B cell (primary cell): ENCODE measurements around the gene CUL5. TPM values are rescaled to one million over a fixed set of nuclear protein-coding genes. Genes with fewer than 3 reads are reported as not detected.
A peak's percentile ranks its signal among the peaks of the same experiment; 100 is the strongest.

Experiments used
- ATAC-seq: fragments of 200-7000 bp; cut with Tn5 transposase; one replicate; pipeline ENCODE4 v1.10.0; 2021; ENCODE audit warnings: low read depth, mild to moderate bottlenecking, moderate number of reproducible peaks, moderate library complexity
- CTCF ChIA-PET: fragments of 350-600 bp; sonication (Branson Sonifier 250); formaldehyde crosslinking; loops from one replicate; lab custom pipeline; 2021; ENCODE audit warnings: antibody characterized with exemption, inconsistent platforms; lab: Charles Lee
- POLR2A ChIA-PET: fragments of 350-600 bp; sonication (Branson Sonifier 250); formaldehyde crosslinking; loops from one replicate; lab custom pipeline; 2021; ENCODE audit warnings: antibody characterized with exemption; lab: Charles Lee
- DNase-seq: peaks from one replicate; pipeline ENCODE4 v3.0.0; 2013
- H2AFZ ChIP-seq: 2 replicates; pipeline ENCODE4 v1.6.1; 2012; ENCODE audit warnings: mild to moderate bottlenecking, low read depth, low read length; ENCODE audit not compliant: insufficient read depth, poor library complexity, severe bottlenecking
- H3K27ac ChIP-seq, 2 donors: 1 replicate in 1 of 2; 2 replicates in 1 of 2; pipeline ENCODE4 v1.5.1; 2012 to 2013; ENCODE audit warnings: low read length in 2 of 2, mild to moderate bottlenecking in 2 of 2, moderate library complexity in 1 of 2
- H3K27me3 ChIP-seq, 4 experiments: fragments of 200-600 bp in 1 of 4; sonication (generic) in 1 of 4; replicated peaks in 1 of 4; 1 replicate in 2 of 4; 2 replicates in 2 of 4; pipeline versions ENCODE4 v1.6.1 to v1.7.0; 2013 to 2016; ENCODE audit warnings: low read length in 3 of 4, mild to moderate bottlenecking in 2 of 4, mixed read lengths in 1 of 4, moderate library complexity in 1 of 4; ENCODE audit not compliant: insufficient read depth in 4 of 4, control insufficient read depth in 3 of 4; ENCODE audit errors: control extremely low read depth in 1 of 4
- H3K36me3 ChIP-seq, 2 experiments: replicated peaks in 1 of 2; 1 replicate in 1 of 2; 2 replicates in 1 of 2; pipeline versions ENCODE4 v1.6.1 to v1.7.1; 2013; ENCODE audit warnings: low read length in 1 of 2; ENCODE audit not compliant: insufficient read depth in 2 of 2, control insufficient read depth in 1 of 2; ENCODE audit errors: control extremely low read depth in 1 of 2, extremely low read depth in 1 of 2
- H3K4me1 ChIP-seq, 2 donors: fragments of 200-600 bp in 1 of 2; sonication (generic) in 1 of 2; 1 replicate in 1 of 2; 2 replicates in 1 of 2; pipeline versions ENCODE4 v1.5.1 to v1.6.1; 2013 to 2017; ENCODE audit warnings: low read length in 2 of 2; ENCODE audit not compliant: control insufficient read depth in 2 of 2, insufficient read depth in 2 of 2
- H3K4me2 ChIP-seq: replicated peaks from 2 replicates; pipeline ENCODE3; 2012; ENCODE audit warnings: mild to moderate bottlenecking, low read depth, low read length; ENCODE audit not compliant: poor library complexity, severe bottlenecking
- H3K4me3 ChIP-seq, 5 experiments: fragments of 200-600 bp in 1 of 5; sonication (generic) in 1 of 5; 1 replicate in 3 of 5; 2 replicates in 2 of 5; pipeline versions ENCODE4 v1.5.1 to v1.7.0; 2011 to 2016; ENCODE audit warnings: low read length in 4 of 5, mild to moderate bottlenecking in 4 of 5, low read depth in 2 of 5, control low read depth in 1 of 5, moderate library complexity in 1 of 5; ENCODE audit not compliant: insufficient read depth in 1 of 5; ENCODE audit errors: control extremely low read depth in 1 of 5, extremely low read depth in 1 of 5
- H3K79me2 ChIP-seq: fragments of 200-600 bp; sonication (generic); one replicate; pipeline ENCODE4 v1.6.0; 2016; ENCODE audit warnings: low read length; ENCODE audit not compliant: control insufficient read depth, insufficient read depth
- H3K9ac ChIP-seq: fragments of 200-600 bp; sonication (generic); 2 replicates; pipeline ENCODE4 v1.6.1; 2017; ENCODE audit warnings: mild to moderate bottlenecking, low read length, moderate library complexity
- H3K9me3 ChIP-seq, 3 donors: one replicate each; pipeline versions ENCODE4 v1.6.1 to v1.7.1; 2013; ENCODE audit warnings: low read length in 2 of 3; ENCODE audit not compliant: control insufficient read depth in 2 of 3, insufficient read depth in 1 of 3; ENCODE audit errors: control extremely low read depth in 1 of 3
- H4K20me1 ChIP-seq: 2 replicates; pipeline ENCODE4 v1.6.0; 2012; ENCODE audit warnings: mild to moderate bottlenecking, low read length; ENCODE audit not compliant: insufficient read depth, control insufficient read depth, poor library complexity, severe bottlenecking
- H3K27ac Mint-ChIP-seq: one replicate; pipeline ENCODE4 v1.8.0; 2021; ENCODE audit warnings: mixed read lengths
- H3K27me3 Mint-ChIP-seq: one replicate; pipeline ENCODE4 v1.8.0; 2021; ENCODE audit warnings: mixed read lengths
- H3K4me1 Mint-ChIP-seq: one replicate; pipeline ENCODE4 v1.8.0; 2021; ENCODE audit warnings: mixed read lengths
- H3K4me3 Mint-ChIP-seq: one replicate; pipeline ENCODE4 v1.8.0; 2021; ENCODE audit warnings: mixed read lengths
- H3K9me3 Mint-ChIP-seq: one replicate; pipeline ENCODE4 v1.8.0; 2022; ENCODE audit warnings: mixed read lengths; ENCODE audit not compliant: insufficient read depth
- CTCF ChIP-seq: fragments of 200-600 bp; IDR thresholded peaks from one replicate; pipeline ENCODE4 v1.8.0; 2022; ENCODE audit warnings: antibody characterized with exemption, mild to moderate bottlenecking
- EZH2 ChIP-seq: IDR thresholded peaks from 2 replicates; pipeline ENCODE4 v1.6.1; 2012; ENCODE audit warnings: borderline replicate concordance, low read depth, mild to moderate bottlenecking, moderate library complexity, low read length; ENCODE audit not compliant: insufficient read depth, poor library complexity, severe bottlenecking
- WGBS: methylation state at CpG from one replicate; pipeline ENCODE4 v1.1.5; 2013; ENCODE audit warnings: missing lambda C conversion rate; ENCODE audit not compliant: insufficient coverage; 5-methylcytosine and 5-hydroxymethylcytosine counted together
- intact Hi-C: fragments of 100-400 bp; cut with micrococcal nuclease; formaldehyde crosslinking; loops from one replicate; pipeline ENCODE4 v1.10.0; 2022
- polyA plus RNA-seq: library from polyadenylated mRNA; depleted of rRNA; stranded (reverse); fragments of >200 nt; gene quantifications from 2 replicates; pipeline ENCODE4 v1.2.3, GENCODE V29; 2012
- total RNA-seq, 2 donors: library from RNA; stranded (reverse); fragments of 120-200 nt in 1 of 2; gene quantifications; 1 replicate in 1 of 2; 2 replicates in 1 of 2; pipeline versions ENCODE4 v1.2.3 to v1.2.4, GENCODE V29; 2013 to 2022

The CUL5 gene
- total and polyA plus RNA-seq, 2 donors (not counting 1 experiment from before 2014, with no cell fraction given): 29.4 to 44.1 TPM

GRCh38 chr11:108147150-108147549, 138.5 kb downstream of the CUL5 start:
- ChIA-PET POLR2A (no interaction called here), CTCF (interaction anchor here (0.7 kb wide), 1 partner anchor 24 kb away, joined by 3 read pairs; no protein-coding TSS in a partner anchor)
- H3K9me3 Mint-ChIP-seq: no peaks in the 10 kb centered on the region

DNA sequence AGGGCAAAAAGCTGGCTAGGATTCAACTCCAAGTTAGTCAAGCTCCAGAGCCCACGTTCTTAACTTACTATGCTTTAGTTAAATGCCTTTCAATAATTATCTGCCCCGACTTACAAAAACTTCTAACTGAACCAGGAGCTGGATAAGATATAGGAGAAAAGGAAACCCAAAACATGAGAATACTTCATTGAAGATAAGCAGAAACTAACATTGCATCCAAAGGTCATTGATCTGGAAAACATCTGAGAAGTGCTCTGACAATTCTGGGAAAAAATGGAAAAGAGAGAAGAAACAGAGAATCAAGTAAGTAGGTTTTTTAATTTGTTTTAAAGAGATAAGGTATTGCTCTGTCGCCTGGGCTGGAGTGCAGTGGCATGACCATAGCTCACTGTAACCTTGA, 139.9 kb downstream of the CUL5 start:
- no peak overlapping the region for H3K4me3 Mint-ChIP-seq
- DNase-seq (no peak), ATAC-seq (no peak)
- Histone ChIP-seq H3K79me2 (no peaks in the 10 kb centered on the region), H4K20me1 (no peaks in the 10 kb centered on the region), H3K9me3 (no peaks in the 10 kb centered on the region), H3K27me3 (no peaks in the 10 kb centered on the region), H3K9ac (no peak overlapping the region), H3K27ac (no peak overlapping the region), H3K4me3 (no peak overlapping the region), H3K36me3 (peaks cover 0 to 65% of the 10 kb centered on the region in 2 experiments), H3K4me1 (no peaks in the 10 kb centered on the region), H2AFZ (no peak overlapping the region), H3K4me2 (no peak overlapping the region)
- POLR2A ChIA-PET: interaction anchor here (0.7 kb wide), 1 partner anchor 10 kb away, joined by 3 read pairs; no protein-coding TSS in a partner anchor
- H3K27me3 Mint-ChIP-seq: no peaks in the 10 kb centered on the region
- 100% methylated on average over 1 of the region's 3 CpGs for WGBS
- no peaks in the 10 kb centered on the region for H3K4me1 Mint-ChIP-seq
- CTCF ChIA-PET: no interaction called here
- TF ChIP-seq CTCF: no peak
- TF ChIP-seq EZH2: no peak
- H3K9me3 Mint-ChIP-seq: no peaks in the 10 kb centered on the region
- H3K27ac Mint-ChIP-seq: peak overlapping the region; percentile 23
- intact Hi-C loops: no loop called here

More at GRCh38 chr11:108147150-108147549, 138.5 kb downstream of the CUL5 start:
- H3K4me3 Mint-ChIP-seq: no peak overlapping the region
- Histone ChIP-seq H3K4me1 (no peaks in the 10 kb centered on the region), H3K9me3 (no peaks in the 10 kb centered on the region), H3K27ac (no peak overlapping the region), H3K4me2 (no peak overlapping the region), H4K20me1 (no peaks in the 10 kb centered on the region), H3K36me3 (peaks cover 0 to 74% of the 10 kb centered on the region in 2 experiments), H3K27me3 (no peaks in the 10 kb centered on the region), H3K79me2 (no peaks in the 10 kb centered on the region), H3K4me3 (no peak overlapping the region), H3K9ac (no peak overlapping the region), H2AFZ (no peak overlapping the region)
- no peaks in the 10 kb centered on the region for H3K27me3 Mint-ChIP-seq
- intact Hi-C loops: no loop called here
- ATAC-seq (no peak), DNase-seq (no peak)
- TF ChIP-seq EZH2 (no peak), CTCF (no peak)
- no peak overlapping the region for H3K27ac Mint-ChIP-seq
- 100% methylated on average over 1 of the region's 1 CpG for WGBS
- H3K4me1 Mint-ChIP-seq: no peaks in the 10 kb centered on the region
